Measurements from ENCODE around the gene FTCD. TPM values are rescaled to one million over a fixed set of nuclear protein-coding genes. Genes with fewer than 3 reads are reported as not detected.
"Not testable (repeated sequence)": the region's sequence is repeated elsewhere in the genome, so short reads cannot be mapped to it uniquely, and the experiment has no call there.

The FTCD gene
- total and polyA plus RNA-seq, 10 donors: 0.35 to 2.8 (median 0.81) TPM; not detected in 5

DNA sequence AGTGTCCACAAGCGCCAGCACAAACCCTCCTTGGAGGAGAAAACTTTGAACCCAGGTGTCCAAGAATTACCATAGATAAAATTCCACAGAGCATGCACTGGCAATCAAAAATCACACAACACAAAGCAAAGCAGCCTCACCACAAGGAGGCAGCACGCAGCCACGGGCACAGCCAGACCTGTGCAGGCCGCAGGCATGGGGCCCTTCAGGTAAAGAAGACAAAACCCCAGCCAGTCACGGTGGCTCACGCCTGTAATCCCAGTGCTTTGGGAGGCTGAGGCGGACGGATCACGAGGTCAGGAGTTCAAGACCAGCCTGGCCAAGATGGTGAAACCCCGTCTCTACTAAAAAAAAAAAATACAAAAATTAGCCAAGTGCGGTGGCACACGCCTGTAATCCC, 8.0 kb downstream of the FTCD start:
- intact Hi-C loops (cut with DNase I; ENCODE audit: low total_unique reads): not testable (repeated sequence)
- peak; percentile 74 for DNase-seq

DNA sequence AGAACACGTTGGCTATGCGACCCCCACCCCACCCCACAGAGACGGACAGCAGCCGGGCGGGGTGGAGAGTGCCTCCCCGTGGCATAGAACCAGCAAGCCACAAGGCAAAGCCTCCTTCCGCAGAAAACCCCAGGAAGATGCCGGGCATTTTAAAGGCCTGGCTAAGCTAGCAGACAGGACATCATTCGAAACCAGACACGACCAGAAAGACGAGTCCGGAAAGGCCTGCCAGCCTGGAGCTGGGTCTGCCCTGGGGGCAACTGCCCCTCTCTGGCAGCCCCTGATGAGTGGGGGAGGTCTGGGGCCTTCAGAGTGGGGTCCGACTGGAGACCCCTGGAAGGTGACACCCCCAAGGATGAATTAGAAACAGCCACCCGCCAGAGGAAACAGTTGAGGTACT, 8.5 kb downstream of the FTCD start:
- peak; percentile 54 for DNase-seq
- H3K27me3 ChIP-seq (replicated peaks in 1 of 7): peaks cover 0 to 9% (median 0%) of the 10 kb centered on the region in 7 donors
- WGBS, 5 donors: 79 to 90% (median 82%) methylated on average over 14 of the region's 14 CpGs

More for the DNA sequence above, 8.0 kb downstream of the FTCD start:
- not testable (repeated sequence) for H3K27ac ChIP-seq, H3K9me3 ChIP-seq, H3K4me3 ChIP-seq, H3K36me3 ChIP-seq
- TF ChIP-seq, protein P1, sequence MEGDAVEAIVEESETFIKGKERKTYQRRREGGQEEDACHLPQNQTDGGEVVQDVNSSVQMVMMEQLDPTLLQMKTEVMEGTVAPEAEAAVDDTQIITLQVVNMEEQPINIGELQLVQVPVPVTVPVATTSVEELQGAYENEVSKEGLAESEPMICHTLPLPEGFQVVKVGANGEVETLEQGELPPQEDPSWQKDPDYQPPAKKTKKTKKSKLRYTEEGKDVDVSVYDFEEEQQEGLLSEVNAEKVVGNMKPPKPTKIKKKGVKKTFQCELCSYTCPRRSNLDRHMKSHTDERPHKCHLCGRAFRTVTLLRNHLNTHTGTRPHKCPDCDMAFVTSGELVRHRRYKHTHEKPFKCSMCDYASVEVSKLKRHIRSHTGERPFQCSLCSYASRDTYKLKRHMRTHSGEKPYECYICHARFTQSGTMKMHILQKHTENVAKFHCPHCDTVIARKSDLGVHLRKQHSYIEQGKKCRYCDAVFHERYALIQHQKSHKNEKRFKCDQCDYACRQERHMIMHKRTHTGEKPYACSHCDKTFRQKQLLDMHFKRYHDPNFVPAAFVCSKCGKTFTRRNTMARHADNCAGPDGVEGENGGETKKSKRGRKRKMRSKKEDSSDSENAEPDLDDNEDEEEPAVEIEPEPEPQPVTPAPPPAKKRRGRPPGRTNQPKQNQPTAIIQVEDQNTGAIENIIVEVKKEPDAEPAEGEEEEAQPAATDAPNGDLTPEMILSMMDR (IDR thresholded peaks at IDR 0.05 in 8 of 11, conservative IDR thresholded peaks at IDR 0.05 in 3 of 11): peak in 7 of 11 experiments; percentile 16 to 27 (median 21)
- Histone ChIP-seq H3K27me3 (replicated peaks in 1 of 7) (peaks cover 0 to 10% (median 0%) of the 10 kb centered on the region in 7 donors), H3K4me1 (peaks cover 0 to 12% (median 7%) of the 10 kb centered on the region in 6 donors)
- 65 to 82% (median 71%) methylated on average over 12 of the region's 12 CpGs for WGBS, 5 donors

DNA sequence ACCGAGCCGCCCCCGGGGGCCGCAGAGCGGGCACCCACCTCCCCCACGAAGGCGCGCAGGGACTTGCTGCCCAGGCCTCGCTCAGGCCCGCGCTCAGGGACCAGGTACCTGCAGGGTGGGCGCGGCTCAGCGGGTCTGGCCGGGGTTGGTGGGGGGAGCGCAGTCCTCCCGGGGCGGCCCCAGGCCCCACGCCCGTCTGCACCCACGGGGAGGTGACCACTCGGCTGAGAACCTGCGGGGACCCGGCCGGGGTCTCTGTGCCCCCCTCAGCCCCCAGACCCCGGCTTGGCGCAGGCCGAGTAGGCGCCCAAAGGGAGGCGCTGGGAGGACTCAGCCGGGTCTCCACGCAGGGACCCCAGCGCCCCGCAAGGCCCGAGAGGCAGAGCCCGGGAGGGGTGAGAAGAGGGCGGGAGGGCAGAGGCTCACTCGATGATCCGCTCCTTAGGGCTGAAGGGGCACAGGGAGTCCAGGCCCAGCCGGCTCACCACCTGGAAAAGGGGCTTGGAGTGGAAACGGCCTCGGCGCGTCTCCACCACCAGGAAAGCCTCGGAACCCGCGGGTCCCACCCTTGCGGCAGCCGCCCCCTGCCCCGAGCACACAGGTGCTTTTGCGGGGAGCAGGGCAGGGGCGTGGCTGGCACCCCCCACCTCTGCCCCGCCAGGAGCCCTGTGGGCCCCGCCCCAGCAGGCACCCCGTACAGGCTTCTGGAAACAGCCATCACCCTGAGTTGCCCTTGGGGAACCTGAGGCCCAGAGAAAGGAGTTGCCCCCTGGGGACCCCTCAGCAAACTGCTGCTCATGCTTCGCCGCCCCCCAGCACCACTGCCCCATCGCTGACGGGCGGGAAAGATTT, 9.3 kb downstream of the FTCD start:
- 85 to 92% (median 92%) methylated on average over 16 to 60 of the region's 60 CpGs for WGBS, 5 donors
- Histone ChIP-seq H3K4me3 (no peak overlapping the region), H3K36me3 (no peaks in the 10 kb centered on the region), H3K9me3 (peaks cover 0 to 4% (median 0%) of the 10 kb centered on the region in 8 donors), H3K27ac (no peak overlapping the region), H3K27me3 (replicated peaks in 1 of 7) (peaks cover 0 to 2% (median 0%) of the 10 kb centered on the region in 7 donors), H3K4me1 (peaks cover 0 to 12% (median 7%) of the 10 kb centered on the region in 6 donors)
- no peak for TF ChIP-seq POLR2AphosphoS5 (IDR thresholded peaks at IDR 0.05)
- TF ChIP-seq POLR2A (IDR thresholded peaks at IDR 0.05): no peak
- TF ChIP-seq, protein P1 (IDR thresholded peaks at IDR 0.05 in 8 of 11, conservative IDR thresholded peaks at IDR 0.05 in 3 of 11): no peak
- intact Hi-C loops (cut with DNase I; ENCODE audit: low total_unique reads): no loop called here
- DNase-seq: peak; percentile 64

More for the DNA sequence above, 8.5 kb downstream of the FTCD start:
- Histone ChIP-seq H3K36me3 (no peaks in the 10 kb centered on the region), H3K27ac (no peak overlapping the region), H3K4me1 (peaks cover 0 to 12% (median 7%) of the 10 kb centered on the region in 6 donors), H3K9me3 (peaks cover 0 to 4% (median 0%) of the 10 kb centered on the region in 8 donors), H3K4me3 (no peak overlapping the region)
- TF ChIP-seq POLR2AphosphoS5 (IDR thresholded peaks at IDR 0.05) (no peak), POLR2A (IDR thresholded peaks at IDR 0.05) (no peak)
- intact Hi-C loops (cut with DNase I; ENCODE audit: low total_unique reads): no loop called here

DNA sequence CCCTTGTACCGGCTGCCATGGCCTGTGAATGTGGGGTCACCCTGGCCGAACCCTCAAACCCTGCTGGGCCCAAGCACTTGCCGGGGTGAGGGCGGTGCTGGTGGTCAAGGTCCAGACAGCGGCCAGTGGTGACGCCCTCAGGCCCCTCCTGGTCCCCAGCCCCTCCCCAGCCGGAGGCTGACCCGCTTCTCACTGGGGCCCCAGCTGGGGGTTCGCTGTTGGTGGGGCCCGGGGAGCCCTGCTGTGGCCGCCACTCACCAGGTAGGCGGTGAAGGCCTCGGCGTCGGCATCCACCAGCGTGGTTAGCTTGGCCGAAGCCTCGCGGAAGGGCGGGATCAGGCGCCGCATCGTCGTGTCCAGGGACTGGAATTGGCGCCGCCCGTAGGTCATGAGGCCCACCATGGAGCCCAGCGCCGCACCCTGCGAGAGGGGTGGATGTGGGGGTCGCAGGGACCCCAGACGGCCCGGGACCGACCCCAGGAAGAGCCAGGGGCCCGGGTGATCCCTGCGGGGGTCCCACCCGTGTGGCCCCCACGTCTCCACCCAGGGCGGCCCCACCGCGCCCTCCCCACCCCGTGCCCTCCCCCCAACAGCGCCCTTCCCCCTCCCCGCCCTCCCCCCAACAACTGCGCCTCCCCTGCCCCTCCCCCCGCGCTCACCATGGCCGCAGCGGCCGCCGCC, 10.1 kb downstream of the FTCD start:
- TF ChIP-seq POLR2AphosphoS5 (IDR thresholded peaks at IDR 0.05) (no peak), POLR2A (IDR thresholded peaks at IDR 0.05) (no peak)
- TF ChIP-seq, protein P1 (IDR thresholded peaks at IDR 0.05 in 8 of 11, conservative IDR thresholded peaks at IDR 0.05 in 3 of 11): no peak
- intact Hi-C loops (cut with DNase I; ENCODE audit: low total_unique reads): no loop called here
- Histone ChIP-seq H3K9me3 (peaks cover 0 to 4% (median 0%) of the 10 kb centered on the region in 8 donors), H3K27ac (no peak overlapping the region), H3K36me3 (no peaks in the 10 kb centered on the region), H3K4me3 (no peak overlapping the region), H3K27me3 (replicated peaks in 1 of 7) (peaks cover 0 to 4% (median 0%) of the 10 kb centered on the region in 7 donors), H3K4me1 (peaks cover 0 to 12% (median 7%) of the 10 kb centered on the region in 6 donors)
- 92 to 95% (median 93%) methylated on average over 11 to 51 of the region's 51 CpGs for WGBS, 5 donors
- peak; percentile 72 for DNase-seq
